PFSK-1 (cell line): ENCODE results near the gene FMNL1.

ENCODE experiments used
- FOXP2 ChIP-seq: optimal IDR thresholded peaks from 2 replicates; pipeline ENCODE3; 2011; ENCODE audit warnings: borderline replicate concordance, control low read depth, inconsistent platforms; ENCODE audit not compliant: insufficient read depth; ENCODE audit errors: extremely low read length, extremely low read depth
- POLR2AphosphoS5 ChIP-seq: IDR thresholded peaks from 2 replicates; pipeline ENCODE4 v1.6.1; 2012; ENCODE audit warnings: low read depth, mild to moderate bottlenecking, control low read depth, low read length, moderate library complexity
- SIN3A ChIP-seq: IDR thresholded peaks from 2 replicates; pipeline ENCODE4 v1.6.1; 2012; ENCODE audit warnings: mild to moderate bottlenecking, low read length, moderate library complexity, borderline replicate concordance; ENCODE audit not compliant: insufficient read depth
- TAF1 ChIP-seq: IDR thresholded peaks from 2 replicates; pipeline ENCODE4 v1.6.1; 2012; ENCODE audit warnings: low read length, control low read depth, borderline replicate concordance; ENCODE audit not compliant: insufficient read depth
- TF ChIP-seq, protein P1 (sequence below), 2 experiments: IDR thresholded peaks; 2 replicates each; pipeline versions ENCODE4 v1.6.1 to v1.8.0; 2011 to 2012; ENCODE audit warnings: low read depth in 2 of 2, low read length in 2 of 2, control low read depth in 1 of 2, inconsistent platforms in 1 of 2, mild to moderate bottlenecking in 1 of 2, moderate library complexity in 1 of 2; ENCODE audit not compliant: insufficient read depth in 1 of 2

FMNL1 gene

DNA sequence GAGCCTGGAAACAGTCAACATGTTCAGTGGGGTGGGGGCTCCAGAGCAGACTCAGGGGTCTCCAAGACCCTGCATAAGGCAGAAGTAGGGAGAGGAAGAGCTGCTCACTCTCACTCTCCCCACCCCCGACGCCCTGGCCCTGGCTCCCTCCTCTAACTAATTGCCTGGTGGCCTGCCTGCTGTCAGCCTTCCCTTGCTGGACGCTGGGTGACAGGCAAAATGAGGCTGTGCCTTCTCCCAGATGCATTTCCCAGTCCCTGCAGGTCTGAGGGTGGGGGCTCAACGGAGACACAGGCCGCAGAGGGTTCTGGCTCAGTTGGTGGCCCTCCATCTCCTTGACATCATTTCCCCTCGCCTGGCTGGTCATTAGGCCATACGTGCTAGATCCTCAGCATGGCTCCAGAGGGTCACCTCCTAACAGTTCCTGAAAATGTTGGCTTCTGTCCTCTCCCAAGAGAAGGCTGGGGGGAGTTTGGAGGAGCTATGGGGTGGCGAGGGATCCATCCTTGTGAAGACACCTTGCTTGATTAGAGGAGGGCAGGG lies 1.4 kb downstream of the FMNL1 start:
- TF ChIP-seq SIN3A (no peak), POLR2AphosphoS5 (no peak), TAF1 (no peak), FOXP2 (no peak)
- TF ChIP-seq, protein P1, sequence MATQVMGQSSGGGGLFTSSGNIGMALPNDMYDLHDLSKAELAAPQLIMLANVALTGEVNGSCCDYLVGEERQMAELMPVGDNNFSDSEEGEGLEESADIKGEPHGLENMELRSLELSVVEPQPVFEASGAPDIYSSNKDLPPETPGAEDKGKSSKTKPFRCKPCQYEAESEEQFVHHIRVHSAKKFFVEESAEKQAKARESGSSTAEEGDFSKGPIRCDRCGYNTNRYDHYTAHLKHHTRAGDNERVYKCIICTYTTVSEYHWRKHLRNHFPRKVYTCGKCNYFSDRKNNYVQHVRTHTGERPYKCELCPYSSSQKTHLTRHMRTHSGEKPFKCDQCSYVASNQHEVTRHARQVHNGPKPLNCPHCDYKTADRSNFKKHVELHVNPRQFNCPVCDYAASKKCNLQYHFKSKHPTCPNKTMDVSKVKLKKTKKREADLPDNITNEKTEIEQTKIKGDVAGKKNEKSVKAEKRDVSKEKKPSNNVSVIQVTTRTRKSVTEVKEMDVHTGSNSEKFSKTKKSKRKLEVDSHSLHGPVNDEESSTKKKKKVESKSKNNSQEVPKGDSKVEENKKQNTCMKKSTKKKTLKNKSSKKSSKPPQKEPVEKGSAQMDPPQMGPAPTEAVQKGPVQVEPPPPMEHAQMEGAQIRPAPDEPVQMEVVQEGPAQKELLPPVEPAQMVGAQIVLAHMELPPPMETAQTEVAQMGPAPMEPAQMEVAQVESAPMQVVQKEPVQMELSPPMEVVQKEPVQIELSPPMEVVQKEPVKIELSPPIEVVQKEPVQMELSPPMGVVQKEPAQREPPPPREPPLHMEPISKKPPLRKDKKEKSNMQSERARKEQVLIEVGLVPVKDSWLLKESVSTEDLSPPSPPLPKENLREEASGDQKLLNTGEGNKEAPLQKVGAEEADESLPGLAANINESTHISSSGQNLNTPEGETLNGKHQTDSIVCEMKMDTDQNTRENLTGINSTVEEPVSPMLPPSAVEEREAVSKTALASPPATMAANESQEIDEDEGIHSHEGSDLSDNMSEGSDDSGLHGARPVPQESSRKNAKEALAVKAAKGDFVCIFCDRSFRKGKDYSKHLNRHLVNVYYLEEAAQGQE (IDR thresholded peaks at IDR 0.05; ENCODE audit: insufficient read depth in 1 of 2, low read depth in 2 of 2, low read length in 2 of 2) = no peak

DNA sequence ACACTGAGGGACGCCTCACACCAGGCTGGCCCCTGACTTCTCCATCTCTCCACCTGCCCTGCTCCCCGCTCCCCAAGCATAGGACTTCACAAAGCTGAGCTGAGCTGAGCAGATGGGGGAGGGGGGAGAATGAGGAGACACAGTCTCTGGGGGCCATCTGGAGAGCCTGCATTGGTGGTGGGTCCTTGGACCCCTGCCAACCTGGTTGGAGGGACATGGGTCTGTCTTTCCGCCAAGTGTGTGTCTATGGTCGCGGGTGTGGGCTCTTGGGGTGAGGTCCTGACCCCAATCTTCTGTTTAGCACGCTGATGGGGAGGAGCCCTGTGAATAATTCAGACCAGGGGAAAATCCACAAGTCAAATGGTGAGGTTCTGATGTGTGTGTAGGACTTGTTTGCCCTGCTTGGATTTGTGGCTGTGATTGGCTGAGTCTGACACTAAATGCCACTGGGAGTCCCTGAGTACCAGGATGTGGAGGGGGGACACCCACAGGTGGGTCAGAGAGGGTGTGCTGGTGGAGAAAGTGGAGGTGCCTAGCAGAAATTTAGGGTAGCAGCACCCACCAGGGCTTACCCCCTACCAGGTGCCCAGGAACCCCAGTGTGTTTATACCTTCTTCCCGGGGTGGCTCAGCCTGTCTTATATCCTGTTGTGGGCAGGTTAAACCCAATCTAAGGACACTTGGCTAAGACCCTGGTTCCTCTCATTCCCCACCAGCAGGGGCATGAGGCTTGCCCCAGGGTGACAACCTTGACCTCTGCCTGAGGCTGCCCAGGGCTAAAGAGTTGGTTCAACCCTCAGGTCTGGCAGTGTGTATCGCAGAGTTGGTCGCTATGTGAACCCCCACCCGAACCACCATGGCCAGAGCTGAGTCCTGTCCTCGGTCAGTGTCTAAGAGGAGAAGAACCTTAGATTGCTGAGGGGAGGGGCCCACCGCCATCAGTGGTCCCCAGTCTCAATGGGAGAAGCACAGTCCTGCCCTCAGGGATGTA lies 2.1 kb downstream of the FMNL1 start:
- TF ChIP-seq FOXP2 (no peak), SIN3A (no peak), POLR2AphosphoS5 (no peak), TAF1 (no peak)
- TF ChIP-seq, protein P1 (IDR thresholded peaks at IDR 0.05; ENCODE audit: insufficient read depth in 1 of 2, low read depth in 2 of 2, low read length in 2 of 2) = no peak

DNA sequence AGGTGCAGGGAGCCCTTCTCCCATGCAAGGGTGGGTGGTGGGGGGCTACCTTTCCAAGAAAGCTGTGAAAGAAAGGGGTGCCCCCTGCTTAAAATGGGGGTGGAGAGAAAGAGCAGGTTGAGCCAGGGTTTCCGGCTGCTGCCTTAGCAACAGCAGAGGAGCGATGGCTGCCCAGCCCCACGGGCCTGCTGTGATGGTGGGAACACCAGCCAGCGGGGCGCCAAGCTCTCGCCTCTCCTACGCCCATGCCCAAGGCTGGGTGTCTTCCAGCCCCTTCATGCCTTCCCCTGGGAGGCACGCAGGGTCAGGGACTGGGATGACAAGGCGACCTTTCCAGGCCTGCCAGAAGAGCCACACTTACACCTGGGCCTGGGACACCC lies 3.0 kb downstream of the FMNL1 start:
- no peak for TF ChIP-seq POLR2AphosphoS5
- TF ChIP-seq, protein P1 (IDR thresholded peaks at IDR 0.05; ENCODE audit: insufficient read depth in 1 of 2, low read depth in 2 of 2, low read length in 2 of 2) = no peak

DNA sequence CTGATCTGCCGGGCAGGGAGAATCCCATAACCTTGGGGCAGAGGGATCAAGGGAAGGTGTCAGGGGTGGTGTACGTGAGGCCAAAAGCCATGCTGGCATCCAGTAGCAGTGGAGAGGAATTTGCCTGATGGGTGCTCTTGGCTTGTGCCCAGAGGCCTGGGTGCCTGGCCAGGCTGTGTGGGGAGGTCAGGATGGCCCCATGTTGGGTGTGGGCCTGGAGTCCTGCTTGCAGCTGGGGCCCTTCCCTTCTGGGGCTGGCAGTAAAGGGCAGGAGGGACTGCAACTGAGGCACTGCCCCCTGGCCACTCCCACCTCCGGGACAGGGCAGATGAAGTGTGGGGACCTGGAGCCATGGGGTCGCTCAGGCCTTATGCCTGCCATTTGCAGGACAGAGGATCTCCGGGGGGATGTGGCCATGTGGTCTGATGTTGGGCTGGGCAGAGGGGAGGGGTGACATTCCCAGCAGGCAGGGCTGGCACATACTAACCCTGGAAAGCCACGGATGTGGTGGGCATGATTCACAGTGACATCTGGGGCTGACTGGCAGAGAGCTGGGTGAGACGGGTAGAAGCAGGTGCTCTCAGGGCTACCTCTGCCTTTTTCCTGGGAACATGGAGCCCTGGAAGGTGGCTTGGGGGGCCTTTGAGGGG lies 3.5 kb downstream of the FMNL1 start:
- TF ChIP-seq POLR2AphosphoS5 (no peak), SIN3A (no peak), TAF1 (no peak), FOXP2 (no peak)
- TF ChIP-seq, protein P1 (IDR thresholded peaks at IDR 0.05; ENCODE audit: insufficient read depth in 1 of 2, low read depth in 2 of 2, low read length in 2 of 2) = no peak
